Measurements from ENCODE around the gene LRFN2. TPM values are rescaled to one million over a fixed set of nuclear protein-coding genes. Genes with fewer than 3 reads are reported as not detected.

The LRFN2 gene
- total RNA-seq, 1 experiment from 2014 or later: not detected

GRCh38 chr6:40476673-40477072, 110.5 kb downstream of the LRFN2 start:
- Histone ChIP-seq H4K20me1 (ENCODE audit: low read length) (no peaks in the 10 kb centered on the region), H3K4me2 (ENCODE audit: low read length) (no peak overlapping the region), H3K27me3 (ENCODE audit: low read length) (0 out of 2 replicates have a peak, but pooled peaks cover 12% of the 10 kb centered on the region), H3K9me2 (replicated peaks; ENCODE audit: low read length) (no peaks in the 10 kb centered on the region), H3K4me3 (ENCODE audit: low read length) (no peak overlapping the region), H2AFZ (ENCODE audit: low read length) (no peak overlapping the region), H3K9me3 (ENCODE audit: low read length) (no peaks in the 10 kb centered on the region), H3K36me3 (ENCODE audit: low read depth, low read length) (no peaks in the 10 kb centered on the region), H3K27ac (ENCODE audit: low read length) (no peak overlapping the region), H3K4me1 (ENCODE audit: insufficient read depth, low read length) (no peaks in the 10 kb centered on the region), H3F3A (ENCODE audit: low read length, unreplicated experiment) (no peaks in the 10 kb centered on the region), H3K79me2 (ENCODE audit: low read length) (no peaks in the 10 kb centered on the region), H3K9ac (ENCODE audit: low read length) (no peak overlapping the region)
- ATAC-seq (no peak), DNase-seq (no peak)
- ChIA-PET CTCF (no interaction called here), POLR2A (ENCODE audit: unreplicated experiment) (no interaction called here)
- no TSS peak for BruUV-seq (replicated peaks)
- no peak for TF ChIP-seq CTCF (conservative IDR thresholded peaks at IDR 0.05; ENCODE audit: low read depth, low read length)
- TF ChIP-seq EZH2 (IDR thresholded peaks at IDR 0.05; ENCODE audit: low read length, unreplicated experiment): no peak
- TF ChIP-seq EZH2phosphoT487 (IDR thresholded peaks at IDR 0.05; ENCODE audit: borderline replicate concordance, low read length): no peak
- intact Hi-C loops (cut with micrococcal nuclease): no loop called here

- CTCF ChIA-PET: no interaction called here
- intact Hi-C loops (cut with micrococcal nuclease): no loop called here
Measured at GRCh38 chr6:40474937-40475336, 112.2 kb downstream of the LRFN2 start.

More at GRCh38 chr6:40474937-40475336, 112.2 kb downstream of the LRFN2 start:
- Histone ChIP-seq H3K36me3 (ENCODE audit: low read depth, low read length) (no peaks in the 10 kb centered on the region), H3K27me3 (ENCODE audit: low read length) (0 out of 2 replicates have a peak, but pooled peaks cover 12% of the 10 kb centered on the region), H3K9me3 (ENCODE audit: low read length) (no peaks in the 10 kb centered on the region), H2AFZ (ENCODE audit: low read length) (no peak overlapping the region), H3K9ac (ENCODE audit: low read length) (no peak overlapping the region), H3K79me2 (ENCODE audit: low read length) (no peaks in the 10 kb centered on the region), H3K4me3 (ENCODE audit: low read length) (no peak overlapping the region), H4K20me1 (ENCODE audit: low read length) (no peaks in the 10 kb centered on the region), H3K27ac (ENCODE audit: low read length) (no peak overlapping the region), H3F3A (ENCODE audit: low read length, unreplicated experiment) (no peaks in the 10 kb centered on the region), H3K9me2 (replicated peaks; ENCODE audit: low read length) (no peaks in the 10 kb centered on the region), H3K4me1 (ENCODE audit: insufficient read depth, low read length) (no peaks in the 10 kb centered on the region), H3K4me2 (ENCODE audit: low read length) (no peak overlapping the region)
- TF ChIP-seq CTCF (conservative IDR thresholded peaks at IDR 0.05; ENCODE audit: low read depth, low read length) (no peak), EZH2 (IDR thresholded peaks at IDR 0.05; ENCODE audit: low read length, unreplicated experiment) (no peak), EZH2phosphoT487 (IDR thresholded peaks at IDR 0.05; ENCODE audit: borderline replicate concordance, low read length) (no peak)
- POLR2A ChIA-PET (ENCODE audit: unreplicated experiment): no interaction called here
- DNase-seq (no peak), ATAC-seq (no peak)
- BruUV-seq (replicated peaks): no TSS peak
